NCI-H2171 treated with DMSO at 0.1 percent for 48 hours (cell line): Measurements from ENCODE around the gene CACNA1E.
A peak's percentile ranks its signal among the peaks of the same experiment; 100 is the strongest.
"Not testable (repeated sequence)": the region's sequence is repeated elsewhere in the genome, so short reads cannot be mapped to it uniquely, and the experiment has no call there.

Experiments used
- DNase-seq: peaks from one replicate; lab custom pipeline; 2025; lab: John Stamatoyannopoulos, UW

The CACNA1E gene

GRCh38 chr1:181812208-181812607 is 328.9 kb downstream of the CACNA1E start:
- DNase-seq = no peak

GRCh38 chr1:181813266-181813665 is 329.9 kb downstream of the CACNA1E start:
- DNase-seq = no peak

GRCh38 chr1:181816608-181817007 is 333.3 kb downstream of the CACNA1E start:
- DNase-seq = no peak

GRCh38 chr1:181817091-181817490 is 333.8 kb downstream of the CACNA1E start:
- DNase-seq = no peak

GRCh38 chr1:181818459-181818858 is 335.1 kb downstream of the CACNA1E start:
- no peak for DNase-seq

GRCh38 chr1:181818943-181819342 is 335.6 kb downstream of the CACNA1E start:
- no peak for DNase-seq

GRCh38 chr1:181821701-181822100 is 338.4 kb downstream of the CACNA1E start:
- no peak for DNase-seq

- DNase-seq = not testable (repeated sequence)
Measured at GRCh38 chr1:181832173-181832880, 349.0 kb downstream of the CACNA1E start.

GRCh38 chr1:181846001-181846645 is 362.8 kb downstream of the CACNA1E start:
- DNase-seq = no peak

- no peak for DNase-seq
Measured at GRCh38 chr1:181846681-181847080, 363.4 kb downstream of the CACNA1E start.

- DNase-seq = peak; percentile 9
Measured at GRCh38 chr1:181849071-181849470, 365.8 kb downstream of the CACNA1E start.

GRCh38 chr1:181854212-181854611 is 370.9 kb downstream of the CACNA1E start:
- not testable (repeated sequence) for DNase-seq

- DNase-seq = no peak
Measured at GRCh38 chr1:181855380-181855779, 372.1 kb downstream of the CACNA1E start.
